GM12865 (cell line): ENCODE measurements around the gene BCCIP.

Source experiments
- DNase-seq: peaks from one replicate; pipeline ENCODE4 v3.0.0; 2010; ENCODE audit warnings: low read depth
- H3K4me3 ChIP-seq: 2 replicates; pipeline ENCODE4 v1.5.1; 2011; ENCODE audit warnings: mild to moderate bottlenecking, low read depth, low read length, control low read depth
- TF ChIP-seq, protein P1 (sequence below): IDR thresholded peaks from 2 replicates; pipeline ENCODE4 v1.5.1; 2011; ENCODE audit warnings: low read length, control low read depth, low read depth, inconsistent platforms; ENCODE audit not compliant: insufficient read depth; ENCODE audit errors: missing control alignments

BCCIP gene

DNA sequence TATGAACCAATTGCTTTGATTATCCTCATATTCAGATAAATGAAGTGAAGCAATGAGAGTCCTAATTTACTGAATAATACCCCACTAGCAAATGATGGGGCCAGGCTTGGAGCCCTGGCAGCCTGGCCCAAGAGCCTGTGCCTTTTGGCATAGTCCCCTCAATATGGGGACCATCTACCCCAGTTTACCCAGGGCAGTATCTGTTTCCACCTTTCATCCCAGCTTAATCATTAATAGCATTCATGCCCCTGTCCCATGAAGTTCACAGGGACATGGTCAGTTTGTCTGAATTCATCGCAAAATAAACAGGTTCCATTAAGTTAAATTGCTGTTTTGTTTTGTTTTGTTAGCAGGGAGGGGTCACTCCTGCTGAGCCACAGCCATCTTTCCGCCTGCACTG is 25.5 kb downstream of the BCCIP start:
- no peak for DNase-seq
- no peak overlapping the region for H3K4me3 ChIP-seq
- TF ChIP-seq, protein P1, sequence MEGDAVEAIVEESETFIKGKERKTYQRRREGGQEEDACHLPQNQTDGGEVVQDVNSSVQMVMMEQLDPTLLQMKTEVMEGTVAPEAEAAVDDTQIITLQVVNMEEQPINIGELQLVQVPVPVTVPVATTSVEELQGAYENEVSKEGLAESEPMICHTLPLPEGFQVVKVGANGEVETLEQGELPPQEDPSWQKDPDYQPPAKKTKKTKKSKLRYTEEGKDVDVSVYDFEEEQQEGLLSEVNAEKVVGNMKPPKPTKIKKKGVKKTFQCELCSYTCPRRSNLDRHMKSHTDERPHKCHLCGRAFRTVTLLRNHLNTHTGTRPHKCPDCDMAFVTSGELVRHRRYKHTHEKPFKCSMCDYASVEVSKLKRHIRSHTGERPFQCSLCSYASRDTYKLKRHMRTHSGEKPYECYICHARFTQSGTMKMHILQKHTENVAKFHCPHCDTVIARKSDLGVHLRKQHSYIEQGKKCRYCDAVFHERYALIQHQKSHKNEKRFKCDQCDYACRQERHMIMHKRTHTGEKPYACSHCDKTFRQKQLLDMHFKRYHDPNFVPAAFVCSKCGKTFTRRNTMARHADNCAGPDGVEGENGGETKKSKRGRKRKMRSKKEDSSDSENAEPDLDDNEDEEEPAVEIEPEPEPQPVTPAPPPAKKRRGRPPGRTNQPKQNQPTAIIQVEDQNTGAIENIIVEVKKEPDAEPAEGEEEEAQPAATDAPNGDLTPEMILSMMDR, result no peak

GRCh38 chr10:125849448-125849847 is 26.1 kb downstream of the BCCIP start:
- no peak for DNase-seq
- no peak overlapping the region for H3K4me3 ChIP-seq
- TF ChIP-seq, protein P1, result no peak

DNA sequence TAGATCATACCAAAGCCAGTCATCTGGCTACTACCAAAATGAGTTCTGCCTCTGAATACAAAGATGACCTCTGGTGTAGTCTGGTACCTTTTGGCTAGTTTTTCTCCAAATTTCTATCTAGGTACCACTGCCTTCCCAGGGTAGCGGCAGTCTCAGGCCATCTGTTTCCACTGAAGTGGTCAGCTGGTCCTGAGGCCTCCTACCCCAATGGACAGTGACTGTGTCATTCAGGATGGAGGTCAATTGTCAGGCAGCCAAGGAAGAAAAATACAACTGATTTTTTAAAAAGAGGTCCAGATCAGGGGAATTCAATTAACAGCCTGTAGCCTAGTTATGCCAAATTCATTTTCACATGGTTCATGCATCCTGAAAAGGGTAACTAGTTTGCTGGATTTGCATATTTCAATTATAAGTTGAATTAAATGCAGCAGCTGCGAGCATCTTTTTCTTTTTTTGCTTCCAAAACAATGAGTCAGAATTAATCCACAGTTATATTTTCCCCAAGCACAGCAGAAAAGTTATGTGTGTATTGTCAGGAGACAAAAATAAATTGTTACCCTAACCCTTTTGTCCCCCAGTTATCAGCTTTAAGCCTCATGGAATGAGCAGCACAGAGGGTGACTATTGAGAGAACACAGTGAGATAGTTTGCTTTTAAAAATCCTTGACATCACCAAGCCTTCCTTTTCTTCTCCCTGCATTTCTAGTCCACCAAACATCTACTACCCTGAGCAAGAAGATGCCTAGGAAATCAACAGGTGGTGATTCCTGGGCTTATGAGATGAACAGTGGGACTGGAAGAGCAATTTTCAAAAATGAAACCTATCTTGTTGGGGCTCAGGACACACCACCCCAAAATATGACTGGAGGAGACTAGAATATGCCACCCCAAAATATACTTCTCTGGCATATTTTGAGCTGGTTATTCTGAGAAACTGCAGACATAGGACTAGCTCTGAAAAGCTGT is 27.7 kb downstream of the BCCIP start:
- DNase-seq, result no peak
- TF ChIP-seq, protein P1, result no peak
- H3K4me3 ChIP-seq, result no peak overlapping the region

DNA sequence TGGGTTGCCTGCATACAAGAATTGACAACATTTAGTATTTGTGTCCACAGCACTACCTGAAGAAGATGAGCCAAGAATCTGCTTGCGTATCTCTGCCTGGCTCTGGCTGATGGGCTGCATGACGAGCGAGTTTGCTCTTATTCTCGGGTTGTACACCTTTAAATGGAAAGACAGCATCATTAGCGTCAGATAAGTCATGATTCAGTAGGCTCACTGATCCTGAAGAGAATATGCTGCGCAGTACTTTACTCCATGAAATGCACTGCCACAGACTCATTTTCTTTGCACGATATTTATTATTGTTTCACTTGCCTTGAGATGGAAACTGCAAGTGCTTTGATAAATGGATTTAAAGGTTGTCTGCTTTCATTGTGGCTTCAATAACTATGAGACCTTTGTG is 29.1 kb downstream of the BCCIP start:
- no peak overlapping the region for H3K4me3 ChIP-seq
- TF ChIP-seq, protein P1, result no peak
- no peak for DNase-seq

GRCh38 chr10:125857185-125857760 is 33.9 kb downstream of the BCCIP start:
- TF ChIP-seq, protein P1, result no peak
- DNase-seq, result no peak
- H3K4me3 ChIP-seq, result no peak overlapping the region

DNA sequence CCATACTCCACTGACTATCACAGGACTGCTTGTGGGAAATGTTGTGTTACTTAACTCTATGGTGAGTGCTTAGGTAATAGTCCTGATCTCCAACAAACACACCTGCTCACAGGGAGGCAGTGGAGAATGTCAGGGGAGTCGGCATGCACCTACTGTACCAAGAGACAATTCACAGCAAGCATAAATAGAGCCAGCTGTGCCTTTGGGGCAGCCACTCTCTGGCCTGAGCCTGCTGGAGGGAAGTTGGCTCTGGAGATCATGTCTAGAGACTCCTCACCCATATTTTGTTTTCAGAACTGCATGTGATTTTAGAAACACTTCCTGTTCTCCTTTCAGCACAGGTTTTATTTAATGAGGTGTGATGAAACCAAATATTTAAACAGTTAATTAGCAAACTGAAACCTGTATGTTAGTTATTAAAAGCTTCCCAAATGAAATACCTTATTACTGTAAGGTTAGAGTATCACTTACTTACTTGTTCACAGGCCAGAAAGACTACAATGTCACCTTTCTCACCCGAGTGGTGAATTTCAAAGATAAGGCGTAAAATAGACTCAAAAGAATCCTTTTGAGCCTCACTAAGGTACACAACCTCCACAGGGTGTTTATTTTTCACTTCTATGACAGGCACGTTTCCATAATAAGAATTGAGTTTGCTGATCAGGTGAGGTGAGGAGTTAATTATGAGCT is 35.9 kb downstream of the BCCIP start:
- TF ChIP-seq, protein P1, result no peak
- no peak overlapping the region for H3K4me3 ChIP-seq
- DNase-seq, result no peak
